GM10266 (cell line): ENCODE results near the gene DYRK3.

Experiments used
- DNase-seq: peaks from one replicate; pipeline ENCODE4 v3.0.0; 2012; ENCODE audit errors: extremely low spot score
- TF ChIP-seq, protein P1 (sequence below): IDR thresholded peaks from 2 replicates; pipeline ENCODE4 v1.5.1; 2012; ENCODE audit warnings: mild to moderate bottlenecking, low read depth; ENCODE audit not compliant: control insufficient read depth, insufficient read depth; ENCODE audit errors: missing control alignments

The DYRK3 gene

DNA sequence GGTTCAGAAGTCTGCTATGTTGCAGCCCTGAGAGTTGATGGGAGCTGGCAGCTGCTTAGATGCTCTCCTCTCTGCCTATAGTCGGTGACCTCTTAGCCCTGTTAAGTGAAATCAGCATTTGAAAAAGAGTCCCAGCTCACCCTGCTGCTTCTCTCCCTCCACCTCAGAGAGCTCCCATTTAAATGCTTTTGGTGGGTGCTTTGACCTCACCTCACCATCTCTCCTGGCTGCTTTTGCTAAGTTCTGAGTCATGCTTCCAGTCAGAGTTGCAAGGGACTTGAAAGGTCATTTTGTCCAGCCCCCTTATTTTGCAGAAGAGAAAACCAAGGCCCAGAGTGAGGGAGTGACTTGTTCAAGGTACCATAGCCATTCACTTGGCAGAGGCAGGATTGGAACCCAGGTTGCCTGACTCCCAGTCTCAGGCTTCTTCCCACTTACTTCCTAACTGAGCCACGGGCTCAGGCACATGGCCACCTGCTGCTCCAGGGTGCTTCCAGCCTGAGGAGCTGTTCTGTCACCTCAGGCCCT lies 52.6 kb downstream of the DYRK3 start:
- TF ChIP-seq, protein P1, sequence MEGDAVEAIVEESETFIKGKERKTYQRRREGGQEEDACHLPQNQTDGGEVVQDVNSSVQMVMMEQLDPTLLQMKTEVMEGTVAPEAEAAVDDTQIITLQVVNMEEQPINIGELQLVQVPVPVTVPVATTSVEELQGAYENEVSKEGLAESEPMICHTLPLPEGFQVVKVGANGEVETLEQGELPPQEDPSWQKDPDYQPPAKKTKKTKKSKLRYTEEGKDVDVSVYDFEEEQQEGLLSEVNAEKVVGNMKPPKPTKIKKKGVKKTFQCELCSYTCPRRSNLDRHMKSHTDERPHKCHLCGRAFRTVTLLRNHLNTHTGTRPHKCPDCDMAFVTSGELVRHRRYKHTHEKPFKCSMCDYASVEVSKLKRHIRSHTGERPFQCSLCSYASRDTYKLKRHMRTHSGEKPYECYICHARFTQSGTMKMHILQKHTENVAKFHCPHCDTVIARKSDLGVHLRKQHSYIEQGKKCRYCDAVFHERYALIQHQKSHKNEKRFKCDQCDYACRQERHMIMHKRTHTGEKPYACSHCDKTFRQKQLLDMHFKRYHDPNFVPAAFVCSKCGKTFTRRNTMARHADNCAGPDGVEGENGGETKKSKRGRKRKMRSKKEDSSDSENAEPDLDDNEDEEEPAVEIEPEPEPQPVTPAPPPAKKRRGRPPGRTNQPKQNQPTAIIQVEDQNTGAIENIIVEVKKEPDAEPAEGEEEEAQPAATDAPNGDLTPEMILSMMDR, result no peak
- DNase-seq, result no peak

DNA sequence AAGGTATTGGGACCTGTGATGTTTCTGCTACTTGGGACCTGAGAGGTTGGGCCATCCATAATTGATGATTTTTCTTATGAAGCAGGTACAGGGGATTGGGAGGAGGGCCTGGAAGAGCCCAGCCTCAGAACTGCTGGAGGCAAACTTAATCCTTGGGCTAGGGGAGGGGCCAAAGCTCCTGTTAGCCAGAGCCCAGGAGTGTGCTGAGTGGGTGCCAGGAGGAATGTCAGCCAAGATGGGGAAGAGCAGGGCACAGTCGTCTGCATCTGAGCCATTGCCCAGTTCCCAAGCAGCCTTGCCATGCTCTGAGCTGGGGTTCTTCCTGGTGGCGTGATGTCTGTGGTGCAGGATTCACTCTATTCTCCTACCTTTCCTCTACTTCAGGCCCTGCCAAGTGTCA lies 55.2 kb downstream of the DYRK3 start:
- no peak for DNase-seq

DNA sequence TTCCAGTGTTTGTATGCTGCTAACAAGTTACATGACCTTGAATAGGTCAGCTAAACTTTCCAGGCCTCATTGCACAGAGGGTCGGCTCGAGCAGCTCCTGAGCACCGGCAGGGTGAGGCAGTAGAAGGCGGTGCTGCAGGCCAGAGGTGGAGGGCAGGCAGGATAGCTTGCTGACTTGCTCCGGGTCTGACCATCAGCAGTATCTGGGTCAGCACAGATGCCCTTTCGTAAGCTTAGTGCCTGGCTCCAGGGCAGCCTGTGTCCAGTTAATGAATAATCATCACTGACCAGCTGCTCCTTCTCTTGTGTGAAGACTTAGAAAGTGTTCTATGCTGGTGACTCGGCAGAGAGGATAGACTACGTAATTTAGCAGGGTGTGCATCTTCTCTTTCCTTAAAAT lies 56.3 kb downstream of the DYRK3 start:
- TF ChIP-seq, protein P1, result no peak
- DNase-seq, result no peak

More for the DNA sequence above, 55.2 kb downstream of the DYRK3 start:
- TF ChIP-seq, protein P1, result no peak

DNA sequence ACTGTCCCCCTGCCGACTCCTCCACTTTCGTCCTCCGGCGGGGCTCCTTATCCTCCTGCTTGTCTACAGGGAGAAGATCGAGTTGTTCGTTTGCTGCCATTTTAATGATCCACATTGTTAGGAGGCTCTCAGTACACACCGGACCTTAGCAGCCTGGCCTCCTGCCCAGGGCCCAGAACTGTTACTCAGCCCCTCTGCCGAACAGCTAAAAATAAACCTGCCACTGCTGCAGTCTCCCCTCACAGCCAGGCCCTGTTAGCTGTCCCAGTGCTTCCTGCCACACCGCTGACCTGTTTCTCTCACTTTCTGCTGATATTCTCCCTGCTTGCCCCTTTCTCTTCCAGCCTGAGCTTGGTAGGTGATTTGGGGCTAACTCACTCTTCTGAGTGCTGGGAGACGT lies 57.7 kb downstream of the DYRK3 start:
- DNase-seq, result no peak
- TF ChIP-seq, protein P1, result no peak

DNA sequence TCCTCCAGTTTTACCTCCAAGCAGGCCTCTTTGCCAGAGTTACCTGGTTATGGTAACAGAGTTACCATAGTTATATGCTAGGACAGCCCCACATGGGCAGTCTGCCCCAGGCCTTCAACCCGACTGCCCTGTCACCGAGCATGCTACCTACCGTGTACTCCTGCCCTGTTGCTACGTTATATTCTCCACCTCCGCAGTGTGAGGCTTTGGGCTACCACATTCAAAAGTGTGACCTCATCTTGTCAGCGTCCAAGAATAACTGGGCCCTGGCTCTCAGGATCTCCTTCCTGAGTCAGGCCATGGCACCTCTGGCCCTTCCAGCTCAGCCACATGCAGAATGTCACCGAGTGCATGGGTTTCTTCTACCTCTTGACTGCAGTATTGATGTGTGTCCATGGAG lies 58.3 kb downstream of the DYRK3 start:
- no peak for DNase-seq
- TF ChIP-seq, protein P1, result no peak

DNA sequence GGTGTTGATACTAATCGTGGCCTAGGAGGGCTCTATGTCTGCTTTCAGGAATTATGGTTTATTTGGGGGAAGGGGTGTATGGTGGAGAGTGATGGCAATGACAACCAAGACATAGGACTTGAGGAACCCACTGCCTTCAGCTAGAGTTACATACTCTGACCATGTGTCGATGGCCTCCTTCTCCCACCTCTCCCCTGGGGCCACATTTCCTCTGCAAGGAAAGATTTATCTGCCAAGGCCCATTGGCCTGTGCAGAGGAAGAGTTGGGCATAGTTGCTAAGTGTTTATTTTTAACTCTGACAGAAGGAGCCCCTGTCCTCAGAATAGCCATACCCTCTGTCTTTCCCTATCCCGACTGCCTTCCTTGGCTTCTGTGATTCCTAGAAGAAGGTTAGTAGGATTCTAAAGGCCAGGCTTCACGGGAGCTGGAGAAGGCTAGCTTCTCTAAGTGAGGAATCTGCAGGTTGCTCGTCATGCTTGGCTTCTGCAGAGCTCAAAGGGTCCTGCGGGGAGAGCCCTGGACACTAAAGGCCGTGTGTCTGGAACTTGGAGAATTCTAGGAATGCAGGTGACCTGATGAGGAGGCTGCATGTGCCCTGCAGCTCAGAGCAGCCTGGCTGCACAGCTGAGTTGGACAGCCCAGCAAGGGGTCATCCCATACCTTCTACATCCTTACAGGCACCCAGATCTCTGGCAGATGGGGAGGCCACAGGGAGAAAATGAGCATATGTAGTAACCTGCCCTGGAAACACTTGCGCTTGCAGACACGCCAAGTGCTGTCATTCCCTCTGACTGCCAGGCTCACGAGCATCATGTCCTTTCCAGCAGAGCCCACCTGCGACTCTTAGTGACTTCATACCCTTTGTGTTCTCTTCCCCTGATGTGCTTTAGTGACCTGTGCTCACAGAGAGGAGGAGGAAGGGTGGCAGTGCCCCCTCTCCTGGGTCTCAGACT lies 59.1 kb downstream of the DYRK3 start:
- no peak for DNase-seq
- TF ChIP-seq, protein P1, result no peak

DNA sequence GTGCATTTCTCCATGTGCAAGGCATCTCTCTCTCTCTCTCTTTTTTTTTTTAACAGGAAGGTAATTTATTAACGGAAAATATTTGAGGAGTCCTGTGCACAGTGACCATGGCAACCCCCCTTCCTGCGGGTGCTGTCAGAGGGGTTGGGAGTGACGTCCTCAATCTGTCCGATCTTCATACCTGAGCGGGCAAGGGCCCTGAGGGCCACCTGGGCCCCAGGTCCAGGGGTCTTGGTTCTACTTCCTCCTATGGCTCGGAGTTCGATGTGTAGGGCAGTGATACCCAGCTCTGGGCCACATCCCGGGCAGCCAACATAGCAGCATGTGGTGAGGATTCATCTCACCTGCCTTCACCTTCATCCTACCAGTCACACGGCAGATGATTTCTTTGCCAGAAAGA lies 60.4 kb downstream of the DYRK3 start:
- TF ChIP-seq, protein P1, result no peak
- DNase-seq, result no peak
